Muscle of arm (tissue), 12 donors: Measurements from ENCODE around the gene CWC15. TPM values are rescaled to one million over a fixed set of nuclear protein-coding genes. Genes with fewer than 3 reads are reported as not detected.
"Not testable (repeated sequence)": the region's sequence is repeated elsewhere in the genome, so short reads cannot be mapped to it uniquely, and the experiment has no call there.

Experiments used
- DNase-seq: peaks from one replicate; pipeline ENCODE4 v3.0.0-alpha.2; 2013
- polyA plus RNA-seq, 12 donors: library from polyadenylated mRNA; unstranded; fragments of 120-200 nt; gene quantifications; one replicate each; pipeline ENCODE4 v1.2.1, GENCODE V29; 2013; ENCODE audit not compliant: insufficient read length in 12 of 12

Gene CWC15
- polyA plus RNA-seq, 12 donors, result 68.1 to 97.8 (median 89.9) TPM; not detected in 1

DNA sequence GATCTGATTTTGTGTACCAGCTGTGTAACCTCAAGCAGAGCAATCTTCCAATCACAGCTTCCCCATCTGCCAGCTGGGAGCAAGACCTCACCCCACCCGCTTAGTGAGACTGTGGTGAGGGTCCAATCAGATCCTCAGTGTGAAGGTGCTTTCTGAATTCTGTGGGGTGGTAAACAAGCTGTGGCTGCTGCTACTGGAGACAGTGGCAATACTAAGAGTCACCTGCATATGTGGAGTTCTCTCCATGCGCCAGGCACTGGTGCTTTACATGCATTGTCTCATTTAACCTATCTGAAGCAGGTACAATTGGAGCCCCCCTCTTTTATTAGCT, 50.4 kb downstream of the CWC15 start:
- DNase-seq, result no peak

GRCh38 chr11:94922321-94923003, 50.9 kb downstream of the CWC15 start:
- no peak for DNase-seq

DNA sequence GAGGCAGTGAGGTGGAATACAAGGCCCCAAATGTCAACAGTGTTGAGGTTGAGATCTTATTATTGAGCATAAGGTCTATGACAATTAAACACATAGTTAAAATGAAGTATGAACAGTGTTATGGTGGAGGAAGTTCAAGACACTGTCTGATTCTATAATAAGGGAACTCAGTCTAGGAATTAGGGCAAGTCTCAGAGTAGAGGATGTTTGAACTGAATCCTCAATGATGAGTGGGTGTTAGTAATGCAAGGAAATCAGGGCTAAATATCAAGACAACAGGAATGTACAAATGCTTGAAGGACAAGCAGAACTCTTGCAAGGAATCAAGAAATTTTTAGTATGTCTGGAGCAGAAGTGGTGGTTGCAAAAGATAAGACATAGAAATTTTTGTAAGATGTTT, 53.0 kb downstream of the CWC15 start:
- no peak for DNase-seq

DNA sequence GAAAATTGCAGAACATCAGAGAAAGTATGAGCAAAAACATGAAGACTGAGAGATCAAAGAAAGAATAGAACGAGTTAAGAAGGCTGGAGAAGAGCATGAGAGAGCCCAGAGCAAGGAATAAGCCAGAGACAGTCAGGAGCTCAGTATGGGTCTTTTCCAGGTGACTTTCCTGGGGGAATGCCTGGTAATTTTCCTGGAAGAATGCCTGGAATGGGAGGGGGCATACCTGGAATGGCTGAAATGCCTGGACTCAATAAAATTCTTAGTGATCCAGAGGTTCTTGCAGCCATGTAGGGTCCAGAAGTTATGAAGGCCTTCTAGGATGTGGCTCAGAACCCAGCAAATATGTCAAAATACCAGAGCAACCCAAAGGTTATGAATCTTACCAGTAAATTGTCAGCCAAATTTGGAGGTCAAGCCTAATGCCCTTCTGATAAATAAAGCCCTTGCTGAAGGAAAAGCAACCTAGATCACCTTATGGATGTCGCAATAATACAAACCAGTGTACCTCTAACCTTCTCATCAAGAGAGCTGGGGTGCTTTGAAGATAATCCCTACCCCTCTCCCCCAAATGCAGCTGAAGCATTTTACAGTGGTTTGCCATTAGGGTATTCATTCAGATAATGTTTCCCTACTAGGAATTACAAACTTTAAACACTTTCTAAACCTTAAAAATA, 59.5 kb downstream of the CWC15 start:
- DNase-seq, result not testable (repeated sequence)

- no peak for DNase-seq
These were observed 60.5 kb downstream of the CWC15 start for GRCh38 chr11:94912806-94913205.

Other genes with a start within 250 kb of the CWC15 start
- 10 to 100 TPM in 11 of 12 donors, not detected in 1; 36.9 to 73.0 (median 56.7) TPM for gene AMOTL1, start 205.2 kb downstream of the CWC15 start, polyA plus RNA-seq
- 1 to 10 TPM in 10 of 12 donors, not detected in 2; 1.0 to 1.7 (median 1.4) TPM for gene KDM4D, start 153 bp upstream of the CWC15 start, polyA plus RNA-seq
- under 1 TPM in 10 of 12 donors, not detected in 2; 0.08 to 0.52 (median 0.16) TPM for gene KDM4E, start 51.7 kb upstream of the CWC15 start, polyA plus RNA-seq
- not detected for gene KDM4F, start 75.9 kb upstream of the CWC15 start, polyA plus RNA-seq
- 100 to 1,000 TPM in 1 of 12 donors, 10 to 100 TPM in 11; 32.3 to 105 (median 50.9) TPM for gene SRSF8, start 93.4 kb upstream of the CWC15 start, polyA plus RNA-seq
- gene ENDOD1, start 116.3 kb upstream of the CWC15 start, polyA plus RNA-seq, result 10 to 100 TPM in 11 of 12 donors, not detected in 1; 38.5 to 96.2 (median 68.8) TPM